ENCODE measurements around the gene NEDD8.

The NEDD8 gene

GRCh38 chr14:24279301-24280186 lies 47.4 kb upstream of the NEDD8 start:
- Histone ChIP-seq H3K9ac (ENCODE audit: low read depth, low read length, poor library complexity, severe bottlenecking) (no peak overlapping the region), H3K9me3 (ENCODE audit: insufficient read depth, low read depth, low read length) (no peaks in the 10 kb centered on the region), H3K4me1 (ENCODE audit: insufficient read depth, low read length, poor library complexity, severe bottlenecking) (peaks cover 24% of the 10 kb centered on the region), H3K4me2 (ENCODE audit: low read depth, low read length, poor library complexity, severe bottlenecking) (peak overlapping the region; percentile 41), H2AFZ (ENCODE audit: low read length) (no peak overlapping the region), H3K36me3 (ENCODE audit: insufficient read depth, low read length) (no peaks in the 10 kb centered on the region), H3F3A (ENCODE audit: low read depth) (no peaks in the 10 kb centered on the region), H3K9me2 (replicated peaks; ENCODE audit: low read depth, low read length) (no peaks in the 10 kb centered on the region), H3K27me3 (ENCODE audit: insufficient read depth, low read length, poor library complexity, severe bottlenecking) (no peaks in the 10 kb centered on the region), H3K4me3 (ENCODE audit: low read length, poor library complexity, severe bottlenecking) (no peak overlapping the region), H3K79me2 (ENCODE audit: insufficient read depth, low read length) (no peaks in the 10 kb centered on the region), H4K20me1 (ENCODE audit: insufficient read depth, low read length, poor library complexity, severe bottlenecking) (no peaks in the 10 kb centered on the region)
- TF ChIP-seq EZH2phosphoT487 (IDR thresholded peaks at IDR 0.05; ENCODE audit: borderline replicate concordance) (no peak), CTCF (conservative IDR thresholded peaks at IDR 0.05; ENCODE audit: low read length) (peak; percentile 74)

GRCh38 chr14:24278424-24278823 lies 46.3 kb upstream of the NEDD8 start:
- Histone ChIP-seq H3K9ac (ENCODE audit: low read depth, low read length, poor library complexity, severe bottlenecking) (no peak overlapping the region), H3K27me3 (ENCODE audit: insufficient read depth, low read length, poor library complexity, severe bottlenecking) (no peaks in the 10 kb centered on the region), H4K20me1 (ENCODE audit: insufficient read depth, low read length, poor library complexity, severe bottlenecking) (no peaks in the 10 kb centered on the region), H3K9me3 (ENCODE audit: insufficient read depth, low read depth, low read length) (no peaks in the 10 kb centered on the region), H3K36me3 (ENCODE audit: insufficient read depth, low read length) (no peaks in the 10 kb centered on the region), H3K4me3 (ENCODE audit: low read length, poor library complexity, severe bottlenecking) (no peak overlapping the region), H3K79me2 (ENCODE audit: insufficient read depth, low read length) (no peaks in the 10 kb centered on the region), H3F3A (ENCODE audit: low read depth) (no peaks in the 10 kb centered on the region), H3K4me1 (ENCODE audit: insufficient read depth, low read length, poor library complexity, severe bottlenecking) (peaks cover 24% of the 10 kb centered on the region), H3K4me2 (ENCODE audit: low read depth, low read length, poor library complexity, severe bottlenecking) (peak overlapping the region; percentile 36), H3K9me2 (replicated peaks; ENCODE audit: low read depth, low read length) (no peaks in the 10 kb centered on the region), H2AFZ (ENCODE audit: low read length) (no peak overlapping the region)
- TF ChIP-seq CTCF (conservative IDR thresholded peaks at IDR 0.05; ENCODE audit: low read length), result no peak
- TF ChIP-seq EZH2phosphoT487 (IDR thresholded peaks at IDR 0.05; ENCODE audit: borderline replicate concordance), result no peak

GRCh38 chr14:24277606-24278321 lies 45.6 kb upstream of the NEDD8 start:
- no peaks in the 10 kb centered on the region for H4K20me1 ChIP-seq (ENCODE audit: insufficient read depth, low read length, poor library complexity, severe bottlenecking)
- no peaks in the 10 kb centered on the region for H3K79me2 ChIP-seq (ENCODE audit: insufficient read depth, low read length)
- no peaks in the 10 kb centered on the region for H3K27me3 ChIP-seq (ENCODE audit: insufficient read depth, low read length, poor library complexity, severe bottlenecking)
- no peak overlapping the region for H2AFZ ChIP-seq (ENCODE audit: low read length)
- H3F3A ChIP-seq (ENCODE audit: low read depth), result no peaks in the 10 kb centered on the region
- H3K9me3 ChIP-seq (ENCODE audit: insufficient read depth, low read depth, low read length), result no peaks in the 10 kb centered on the region
- H3K4me1 ChIP-seq (ENCODE audit: insufficient read depth, low read length, poor library complexity, severe bottlenecking), result peaks cover 24% of the 10 kb centered on the region
- H3K9me2 ChIP-seq (replicated peaks; ENCODE audit: low read depth, low read length), result no peaks in the 10 kb centered on the region
- no peak overlapping the region for H3K9ac ChIP-seq (ENCODE audit: low read depth, low read length, poor library complexity, severe bottlenecking)
- no peaks in the 10 kb centered on the region for H3K36me3 ChIP-seq (ENCODE audit: insufficient read depth, low read length)
- no peak for TF ChIP-seq CTCF (conservative IDR thresholded peaks at IDR 0.05; ENCODE audit: low read length)
- no peak for TF ChIP-seq EZH2phosphoT487 (IDR thresholded peaks at IDR 0.05; ENCODE audit: borderline replicate concordance)
- no peak overlapping the region for H3K4me3 ChIP-seq (ENCODE audit: low read length, poor library complexity, severe bottlenecking)
- peak overlapping the region; percentile 36 for H3K4me2 ChIP-seq (ENCODE audit: low read depth, low read length, poor library complexity, severe bottlenecking)
